H9 (cell line): ENCODE measurements around the gene MST1R. TPM values are rescaled to one million over a fixed set of nuclear protein-coding genes. Genes with fewer than 3 reads are reported as not detected.
A peak's percentile ranks its signal among the peaks of the same experiment; 100 is the strongest.

Experiments used
- DNase-seq: peaks from one replicate; pipeline ENCODE4 v3.0.0-alpha.2; 2017
- H2AFZ ChIP-seq: one replicate; pipeline ENCODE4 v1.6.1; 2013; ENCODE audit warnings: mild to moderate bottlenecking, low read length, control low read depth, moderate library complexity
- H2AK5ac ChIP-seq: 2 replicates; pipeline ENCODE4 v1.6.1; 2013; ENCODE audit warnings: low read length, control low read depth, mixed read lengths; ENCODE audit not compliant: insufficient read length
- H2BK120ac ChIP-seq: one replicate; pipeline ENCODE4 v1.6.1; 2013; ENCODE audit warnings: low read depth, mild to moderate bottlenecking, low read length, control low read depth, inconsistent platforms; ENCODE audit not compliant: poor library complexity, severe bottlenecking
- H2BK12ac ChIP-seq: 2 replicates; pipeline ENCODE4 v1.6.1; 2013; ENCODE audit warnings: low read length, control low read depth, mixed read lengths, low read depth; ENCODE audit not compliant: insufficient read length
- H2BK15ac ChIP-seq: 2 replicates; pipeline ENCODE4 v1.6.1; 2013; ENCODE audit warnings: low read depth, low read length, control low read depth
- H2BK20ac ChIP-seq: one replicate; pipeline ENCODE4 v1.6.1; 2013; ENCODE audit warnings: low read depth, mild to moderate bottlenecking, low read length, control low read depth, inconsistent platforms; ENCODE audit not compliant: poor library complexity, severe bottlenecking
- H2BK5ac ChIP-seq: 2 replicates; pipeline ENCODE4 v1.6.1; 2013; ENCODE audit warnings: low read length, control low read depth, mixed read lengths; ENCODE audit not compliant: insufficient read length
- H3K14ac ChIP-seq: 2 replicates; pipeline ENCODE4 v1.6.1; 2013; ENCODE audit warnings: low read length, control low read depth; ENCODE audit not compliant: insufficient read depth
- H3K18ac ChIP-seq: 2 replicates; pipeline ENCODE4 v1.6.1; 2013; ENCODE audit warnings: low read depth, mild to moderate bottlenecking, mixed read lengths, low read length, control low read depth; ENCODE audit not compliant: insufficient read length
- H3K23ac ChIP-seq: 2 replicates; pipeline ENCODE4 v1.6.1; 2013; ENCODE audit warnings: low read length, control low read depth, mixed read lengths, low read depth; ENCODE audit not compliant: insufficient read length
- H3K23me2 ChIP-seq: 2 replicates; pipeline ENCODE4 v1.6.1; 2013; ENCODE audit warnings: low read depth, mild to moderate bottlenecking, mixed read lengths, low read length, control low read depth; ENCODE audit not compliant: insufficient read length, poor library complexity, severe bottlenecking
- H3K27ac ChIP-seq: 2 replicates; pipeline ENCODE4 v1.5.1; 2013; ENCODE audit warnings: low read length, control low read depth, mixed read lengths, low read depth; ENCODE audit not compliant: insufficient read length
- H3K27me3 ChIP-seq: 2 replicates; pipeline ENCODE4 v1.6.1; 2013; ENCODE audit warnings: low read length, control low read depth, inconsistent platforms; ENCODE audit not compliant: insufficient read depth
- H3K4ac ChIP-seq: 2 replicates; pipeline ENCODE4 v1.6.1; 2013; ENCODE audit warnings: low read depth, mild to moderate bottlenecking, control low read depth, inconsistent platforms, low read length, moderate library complexity
- H3K4me1 ChIP-seq: 2 replicates; pipeline ENCODE4 v1.6.1; 2013; ENCODE audit warnings: low read length, control low read depth, inconsistent platforms; ENCODE audit not compliant: insufficient read depth
- H3K4me2 ChIP-seq: 2 replicates; pipeline ENCODE4 v1.6.1; 2013; ENCODE audit warnings: low read length, control low read depth, mixed read lengths; ENCODE audit not compliant: insufficient read length, insufficient read depth
- H3K56ac ChIP-seq: 2 replicates; pipeline ENCODE4 v1.6.1; 2013; ENCODE audit warnings: low read depth, mild to moderate bottlenecking, mixed read lengths, low read length, control low read depth; ENCODE audit not compliant: insufficient read length
- H3K79me1 ChIP-seq: 2 replicates; pipeline ENCODE4 v1.6.1; 2013; ENCODE audit warnings: low read depth, mild to moderate bottlenecking, moderate library complexity, low read length, control low read depth, inconsistent platforms; ENCODE audit not compliant: insufficient read depth, poor library complexity, severe bottlenecking
- H3K79me2 ChIP-seq: 2 replicates; pipeline ENCODE4 v1.6.1; 2013; ENCODE audit warnings: low read length, control low read depth, inconsistent platforms; ENCODE audit not compliant: insufficient read depth
- H3K9ac ChIP-seq: 2 replicates; pipeline ENCODE4 v1.6.1; 2013; ENCODE audit warnings: low read length, control low read depth, mixed read lengths; ENCODE audit not compliant: insufficient read length; ENCODE audit errors: extremely low read depth
- H3K9me3 ChIP-seq: one replicate; pipeline ENCODE4 v1.6.1; 2013; ENCODE audit warnings: low read depth, low read length, inconsistent platforms; ENCODE audit not compliant: control insufficient read depth
- H3T11ph ChIP-seq: one replicate; pipeline ENCODE4 v1.6.1; 2013; ENCODE audit warnings: mild to moderate bottlenecking, low read length, control low read depth, inconsistent platforms
- H4K20me1 ChIP-seq: one replicate; pipeline ENCODE4 v1.6.1; 2013; ENCODE audit not compliant: control insufficient read depth, insufficient read length, insufficient read depth
- H4K5ac ChIP-seq: 2 replicates; pipeline ENCODE4 v1.6.1; 2013; ENCODE audit warnings: low read depth, mild to moderate bottlenecking, mixed read lengths, low read length, control low read depth; ENCODE audit not compliant: insufficient read length
- H4K8ac ChIP-seq: replicated peaks from 2 replicates; pipeline ENCODE4 v1.6.1; 2013; ENCODE audit warnings: low read length, control low read depth, mixed read lengths, low read depth; ENCODE audit not compliant: insufficient read length
- H4K91ac ChIP-seq: 2 replicates; pipeline ENCODE4 v1.6.1; 2013; ENCODE audit warnings: low read depth, mild to moderate bottlenecking, moderate library complexity, mixed read lengths, low read length, control low read depth; ENCODE audit not compliant: insufficient read length
- H3K27ac Mint-ChIP-seq, 3 experiments: 2 replicates in 2 of 3; 3 replicates in 1 of 3; pipeline ENCODE4 v1.8.0; 2020 to 2021; ENCODE audit warnings: mixed read lengths in 3 of 3, mild to moderate bottlenecking in 1 of 3, moderate library complexity in 1 of 3
- H3K27me3 Mint-ChIP-seq: 2 replicates; pipeline ENCODE4 v1.8.0; 2021; ENCODE audit warnings: low read depth, mild to moderate bottlenecking, moderate library complexity, mixed read lengths
- H3K36me3 Mint-ChIP-seq, 3 experiments: 2 replicates in 2 of 3; 3 replicates in 1 of 3; pipeline ENCODE4 v1.8.0; 2020 to 2021; ENCODE audit warnings: low read depth in 3 of 3, mixed read lengths in 3 of 3; ENCODE audit not compliant: insufficient read depth in 1 of 3
- H3K4me1 Mint-ChIP-seq, 2 experiments: 2 replicates each; pipeline ENCODE4 v1.8.0; 2020; ENCODE audit warnings: mixed read lengths in 2 of 2
- H3K4me3 Mint-ChIP-seq, 2 experiments: 2 replicates in 1 of 2; 3 replicates in 1 of 2; pipeline ENCODE4 v1.8.0; 2020 to 2021; ENCODE audit warnings: mild to moderate bottlenecking in 2 of 2, mixed read lengths in 2 of 2, moderate library complexity in 1 of 2
- H3K9me3 Mint-ChIP-seq, 2 experiments: 2 replicates in 1 of 2; 3 replicates in 1 of 2; pipeline ENCODE4 v1.8.0; 2020; ENCODE audit warnings: mild to moderate bottlenecking in 2 of 2, mixed read lengths in 2 of 2, moderate library complexity in 1 of 2
- CTCF ChIP-seq: fragments of 200-600 bp; sonication (generic); conservative IDR thresholded peaks from 3 replicates; pipeline ENCODE4 v1.8.0; 2021; ENCODE audit warnings: antibody characterized with exemption, mild to moderate bottlenecking
- WGBS: extraction: QIAGEN DNeasy Blood & Tissue Kit; methylation state at CpG from one replicate; pipeline ENCODE4 v1.1.7; 2013; ENCODE audit warnings: missing lambda C conversion rate, low lambda C conversion rate, mixed read lengths; ENCODE audit not compliant: insufficient read length; ENCODE audit errors: extremely low coverage; 5-methylcytosine and 5-hydroxymethylcytosine counted together
- total RNA-seq: library from RNA; stranded (reverse); gene quantifications from 2 replicates; pipeline ENCODE4 v1.2.1, GENCODE V29; 2021

Gene MST1R
- total RNA-seq, 1 experiment from 2014 or later = 4.9 TPM

DNA sequence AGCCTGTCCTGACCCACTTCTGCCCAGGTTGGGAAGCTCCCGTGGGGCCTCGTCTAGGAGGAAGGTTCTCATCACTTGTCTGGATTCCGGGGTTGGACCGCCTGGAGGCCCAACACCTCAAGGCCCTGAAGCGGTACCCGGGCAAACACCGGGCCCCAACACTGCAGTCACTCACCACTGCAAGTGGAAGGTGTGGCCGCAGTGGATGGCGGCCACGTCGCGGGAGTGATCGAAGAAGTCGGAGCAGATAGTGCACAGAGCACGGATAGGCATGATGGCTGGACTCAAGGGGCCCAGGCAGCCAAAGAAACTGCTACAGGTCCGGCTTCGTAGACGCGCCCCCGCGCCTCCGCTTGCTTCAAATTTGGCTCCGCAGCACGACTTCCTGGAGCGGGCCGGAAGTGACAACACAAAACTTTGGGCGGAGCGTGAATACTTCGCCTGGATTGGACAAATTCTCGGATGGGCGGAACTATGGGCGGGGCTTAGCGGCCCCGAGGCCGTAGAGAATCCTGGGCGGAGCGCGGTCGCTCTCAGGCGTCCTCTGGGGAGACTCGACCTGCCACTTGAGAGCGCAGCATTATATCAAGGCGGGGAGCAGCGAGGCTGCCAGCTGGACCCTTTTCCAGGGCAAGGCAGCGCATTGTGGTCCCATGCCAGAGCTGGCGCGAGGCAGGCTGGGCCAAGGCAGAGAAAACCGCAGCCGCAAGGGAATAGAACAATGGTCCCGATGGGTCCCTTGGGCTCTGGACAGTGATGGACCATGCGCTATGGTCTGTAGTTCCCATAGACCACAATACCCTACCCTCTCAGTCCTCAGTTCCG lies 47.3 kb downstream of the MST1R start, which contains the start of gene TRAIP:
Gene TRAIP, minus strand, starts transcription at position 384 of the 825 bp plus-strand sequence. Its CDS starts 111 bp downstream, at position 273.
- no peaks in the 10 kb centered on the region for H4K20me1 ChIP-seq
- no peaks in the 10 kb centered on the region for H3K27me3 Mint-ChIP-seq
- peak within 1 kb of the TSS; percentile 82 for H3K9ac ChIP-seq
- H3K4me1 ChIP-seq = no peaks in the 10 kb centered on the region
- H2BK12ac ChIP-seq = no peak within 1 kb of the TSS
- no peak within 1 kb of the TSS for H4K91ac ChIP-seq
- peak; percentile 94 for DNase-seq
- H3K27ac ChIP-seq = no peak within 1 kb of the TSS
- peaks cover 4% of the 10 kb centered on the region; the same call in 1 of the 2 replicates for H3K79me2 ChIP-seq
- no peak within 1 kb of the TSS for H3T11ph ChIP-seq
- no peak within 1 kb of the TSS for H2BK5ac ChIP-seq
- H3K23me2 ChIP-seq = peaks cover 3% of the 10 kb centered on the region
- no peaks in the 10 kb centered on the region for H3K9me3 ChIP-seq
- no peak within 1 kb of the TSS for H4K5ac ChIP-seq
- H3K27ac Mint-ChIP-seq = peak within 1 kb of the TSS; percentile 95 to 98 (median 96); a peak in 6 of 7 replicates
- no CpG with 5 or more reads among the region's 52 CpGs for WGBS
- no peaks in the 10 kb centered on the region for H3K27me3 ChIP-seq
- no peaks in the 10 kb centered on the region for H3K79me1 ChIP-seq
- H3K23ac ChIP-seq = no peak within 1 kb of the TSS
- H3K4ac ChIP-seq = no peak within 1 kb of the TSS
- peak within 1 kb of the TSS; percentile 91 for H3K4me2 ChIP-seq
- H3K4me1 Mint-ChIP-seq = peaks cover 8 to 10% of the 10 kb centered on the region in 2 experiments
- no peak within 1 kb of the TSS for H2BK15ac ChIP-seq
- H3K4me3 Mint-ChIP-seq = peak within 1 kb of the TSS; percentile 97
- TF ChIP-seq CTCF = no peak
- no peak within 1 kb of the TSS; the same call in 1 of the 2 replicates for H3K14ac ChIP-seq
- H2BK120ac ChIP-seq = no peak within 1 kb of the TSS
- no peak within 1 kb of the TSS for H2BK20ac ChIP-seq
- no peak within 1 kb of the TSS for H2AK5ac ChIP-seq
- H3K9me3 Mint-ChIP-seq = no peaks in the 10 kb centered on the region
- no peak within 1 kb of the TSS for H4K8ac ChIP-seq
- no peak within 1 kb of the TSS for H3K18ac ChIP-seq
- H3K56ac ChIP-seq = no peak within 1 kb of the TSS
- peaks cover 7 to 27% (median 18%) of the 10 kb centered on the region in 3 experiments; a peak in 6 of 7 replicates for H3K36me3 Mint-ChIP-seq
- no peak within 1 kb of the TSS for H2AFZ ChIP-seq
